ENCODE results near the gene RIPK1. TPM values are rescaled to one million over a fixed set of nuclear protein-coding genes. Genes with fewer than 3 reads are reported as not detected.

Gene RIPK1
- total and polyA plus RNA-seq, 9 of the 15 experiments (the other 6 are each of a cell fraction or from before 2014, with no cell fraction given), result 3.8 to 24.9 (median 17.7) TPM

DNA sequence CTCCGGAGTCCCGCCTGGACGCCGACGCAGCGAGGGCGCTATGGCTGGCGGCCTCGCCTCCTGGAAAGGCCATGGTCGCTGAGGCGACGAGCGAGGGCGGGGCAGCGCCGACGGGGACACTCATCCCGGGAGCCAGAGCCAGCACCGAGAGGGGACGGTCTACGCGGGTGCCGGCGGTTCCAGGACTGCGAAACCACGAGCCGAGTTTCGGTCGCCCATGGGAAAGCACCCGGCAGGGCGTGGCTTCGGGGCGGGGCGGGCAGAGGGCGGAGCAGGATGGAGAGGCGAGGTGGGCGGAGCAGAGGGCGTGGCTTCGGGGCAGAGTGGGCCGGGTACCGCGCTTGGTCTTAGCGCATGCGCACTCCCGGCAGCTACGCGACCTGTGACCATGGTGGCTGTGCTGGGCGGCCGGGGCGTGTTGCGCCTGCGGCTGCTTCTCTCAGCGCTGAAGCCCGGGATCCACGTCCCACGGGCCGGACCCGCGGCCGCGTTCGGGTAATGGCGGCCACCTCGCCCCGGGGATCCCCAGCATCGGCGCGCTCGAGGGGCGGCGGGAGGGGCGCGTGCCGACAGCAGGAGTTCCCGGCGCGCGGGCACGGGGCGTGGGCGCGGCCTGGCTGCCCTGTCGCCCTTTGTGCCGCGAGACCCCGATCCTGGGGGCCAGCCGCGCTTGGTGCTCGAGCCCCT is 50.2 kb downstream of the RIPK1 start, which contains the start of gene BPHL (continued):
- TF ChIP-seq, protein P1, sequence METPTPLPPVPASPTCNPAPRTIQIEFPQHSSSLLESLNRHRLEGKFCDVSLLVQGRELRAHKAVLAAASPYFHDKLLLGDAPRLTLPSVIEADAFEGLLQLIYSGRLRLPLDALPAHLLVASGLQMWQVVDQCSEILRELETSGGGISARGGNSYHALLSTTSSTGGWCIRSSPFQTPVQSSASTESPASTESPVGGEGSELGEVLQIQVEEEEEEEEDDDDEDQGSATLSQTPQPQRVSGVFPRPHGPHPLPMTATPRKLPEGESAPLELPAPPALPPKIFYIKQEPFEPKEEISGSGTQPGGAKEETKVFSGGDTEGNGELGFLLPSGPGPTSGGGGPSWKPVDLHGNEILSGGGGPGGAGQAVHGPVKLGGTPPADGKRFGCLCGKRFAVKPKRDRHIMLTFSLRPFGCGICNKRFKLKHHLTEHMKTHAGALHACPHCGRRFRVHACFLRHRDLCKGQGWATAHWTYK (CRISPR knock-in tag; IDR thresholded peaks at IDR 0.05), result no peak; the same call in 1 of the 2 replicates
- TF ChIP-seq ETV5 (CRISPR knock-in tag; IDR thresholded peaks at IDR 0.05; ENCODE audit: low read depth), result no peak; the same call in 1 of the 2 replicates
- TF ChIP-seq, protein P2, sequence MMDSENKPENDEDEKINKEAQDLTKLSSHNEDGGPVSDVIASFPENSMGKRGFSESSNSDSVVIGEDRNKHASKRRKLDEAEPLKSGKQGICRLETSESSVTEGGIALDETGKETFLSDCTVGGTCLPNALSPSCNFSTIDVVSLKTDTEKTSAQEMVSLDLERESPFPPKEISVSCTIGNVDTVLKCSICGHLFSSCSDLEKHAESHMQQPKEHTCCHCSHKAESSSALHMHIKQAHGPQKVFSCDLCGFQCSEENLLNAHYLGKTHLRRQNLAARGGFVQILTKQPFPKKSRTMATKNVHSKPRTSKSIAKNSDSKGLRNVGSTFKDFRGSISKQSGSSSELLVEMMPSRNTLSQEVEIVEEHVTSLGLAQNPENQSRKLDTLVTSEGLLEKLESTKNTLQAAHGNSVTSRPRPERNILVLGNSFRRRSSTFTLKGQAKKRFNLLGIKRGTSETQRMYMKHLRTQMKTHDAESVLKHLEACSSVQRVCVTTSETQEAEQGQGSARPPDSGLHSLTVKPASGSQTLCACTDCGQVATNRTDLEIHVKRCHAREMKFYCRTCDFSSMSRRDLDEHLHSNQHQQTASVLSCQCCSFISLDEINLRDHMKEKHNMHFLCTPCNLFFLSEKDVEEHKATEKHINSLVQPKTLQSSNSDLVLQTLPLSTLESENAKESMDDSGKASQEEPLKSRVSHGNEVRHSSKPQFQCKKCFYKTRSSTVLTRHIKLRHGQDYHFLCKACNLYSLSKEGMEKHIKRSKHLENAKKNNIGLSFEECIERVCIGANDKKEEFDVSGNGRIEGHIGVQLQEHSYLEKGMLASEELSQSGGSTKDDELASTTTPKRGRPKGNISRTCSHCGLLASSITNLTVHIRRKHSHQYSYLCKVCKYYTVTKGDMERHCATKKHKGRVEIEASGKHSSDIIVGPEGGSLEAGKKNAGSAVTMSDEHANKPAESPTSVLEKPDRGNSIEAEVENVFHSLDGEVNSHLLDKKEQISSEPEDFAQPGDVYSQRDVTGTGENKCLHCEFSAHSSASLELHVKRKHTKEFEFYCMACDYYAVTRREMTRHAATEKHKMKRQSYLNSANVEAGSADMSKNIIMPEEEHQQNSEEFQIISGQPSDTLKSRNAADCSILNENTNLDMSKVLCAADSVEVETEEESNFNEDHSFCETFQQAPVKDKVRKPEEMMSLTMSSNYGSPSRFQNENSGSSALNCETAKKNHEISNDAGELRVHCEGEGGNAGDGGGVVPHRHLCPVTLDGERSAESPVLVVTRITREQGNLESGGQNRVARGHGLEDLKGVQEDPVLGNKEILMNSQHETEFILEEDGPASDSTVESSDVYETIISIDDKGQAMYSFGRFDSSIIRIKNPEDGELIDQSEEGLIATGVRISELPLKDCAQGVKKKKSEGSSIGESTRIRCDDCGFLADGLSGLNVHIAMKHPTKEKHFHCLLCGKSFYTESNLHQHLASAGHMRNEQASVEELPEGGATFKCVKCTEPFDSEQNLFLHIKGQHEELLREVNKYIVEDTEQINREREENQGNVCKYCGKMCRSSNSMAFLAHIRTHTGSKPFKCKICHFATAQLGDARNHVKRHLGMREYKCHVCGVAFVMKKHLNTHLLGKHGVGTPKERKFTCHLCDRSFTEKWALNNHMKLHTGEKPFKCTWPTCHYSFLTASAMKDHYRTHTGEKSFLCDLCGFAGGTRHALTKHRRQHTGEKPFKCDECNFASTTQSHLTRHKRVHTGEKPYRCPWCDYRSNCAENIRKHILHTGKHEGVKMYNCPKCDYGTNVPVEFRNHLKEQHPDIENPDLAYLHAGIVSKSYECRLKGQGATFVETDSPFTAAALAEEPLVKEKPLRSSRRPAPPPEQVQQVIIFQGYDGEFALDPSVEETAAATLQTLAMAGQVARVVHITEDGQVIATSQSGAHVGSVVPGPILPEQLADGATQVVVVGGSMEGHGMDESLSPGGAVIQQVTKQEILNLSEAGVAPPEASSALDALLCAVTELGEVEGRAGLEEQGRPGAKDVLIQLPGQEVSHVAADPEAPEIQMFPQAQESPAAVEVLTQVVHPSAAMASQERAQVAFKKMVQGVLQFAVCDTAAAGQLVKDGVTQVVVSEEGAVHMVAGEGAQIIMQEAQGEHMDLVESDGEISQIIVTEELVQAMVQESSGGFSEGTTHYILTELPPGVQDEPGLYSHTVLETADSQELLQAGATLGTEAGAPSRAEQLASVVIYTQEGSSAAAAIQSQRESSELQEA (IDR thresholded peaks at IDR 0.05; ENCODE audit: low read depth), result no peak
- peak; percentile 75; the same call in 1 of the 2 replicates for TF ChIP-seq HDAC2 (IDR thresholded peaks at IDR 0.05)
- TF ChIP-seq PRPF4 (IDR thresholded peaks at IDR 0.05; ENCODE audit: insufficient read depth, low read depth, low read length, poor library complexity, severe bottlenecking), result peak; percentile 66
- TF ChIP-seq ZNF444 (CRISPR knock-in tag; IDR thresholded peaks at IDR 0.05), result no peak
- TF ChIP-seq, protein P3, sequence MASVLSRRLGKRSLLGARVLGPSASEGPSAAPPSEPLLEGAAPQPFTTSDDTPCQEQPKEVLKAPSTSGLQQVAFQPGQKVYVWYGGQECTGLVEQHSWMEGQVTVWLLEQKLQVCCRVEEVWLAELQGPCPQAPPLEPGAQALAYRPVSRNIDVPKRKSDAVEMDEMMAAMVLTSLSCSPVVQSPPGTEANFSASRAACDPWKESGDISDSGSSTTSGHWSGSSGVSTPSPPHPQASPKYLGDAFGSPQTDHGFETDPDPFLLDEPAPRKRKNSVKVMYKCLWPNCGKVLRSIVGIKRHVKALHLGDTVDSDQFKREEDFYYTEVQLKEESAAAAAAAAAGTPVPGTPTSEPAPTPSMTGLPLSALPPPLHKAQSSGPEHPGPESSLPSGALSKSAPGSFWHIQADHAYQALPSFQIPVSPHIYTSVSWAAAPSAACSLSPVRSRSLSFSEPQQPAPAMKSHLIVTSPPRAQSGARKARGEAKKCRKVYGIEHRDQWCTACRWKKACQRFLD (CRISPR knock-in tag; IDR thresholded peaks at IDR 0.05), result no peak
- TF ChIP-seq, protein P4, sequence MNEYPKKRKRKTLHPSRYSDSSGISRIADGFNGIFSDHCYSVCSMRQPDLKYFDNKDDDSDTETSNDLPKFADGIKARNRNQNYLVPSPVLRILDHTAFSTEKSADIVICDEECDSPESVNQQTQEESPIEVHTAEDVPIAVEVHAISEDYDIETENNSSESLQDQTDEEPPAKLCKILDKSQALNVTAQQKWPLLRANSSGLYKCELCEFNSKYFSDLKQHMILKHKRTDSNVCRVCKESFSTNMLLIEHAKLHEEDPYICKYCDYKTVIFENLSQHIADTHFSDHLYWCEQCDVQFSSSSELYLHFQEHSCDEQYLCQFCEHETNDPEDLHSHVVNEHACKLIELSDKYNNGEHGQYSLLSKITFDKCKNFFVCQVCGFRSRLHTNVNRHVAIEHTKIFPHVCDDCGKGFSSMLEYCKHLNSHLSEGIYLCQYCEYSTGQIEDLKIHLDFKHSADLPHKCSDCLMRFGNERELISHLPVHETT (CRISPR knock-in tag; conservative IDR thresholded peaks at IDR 0.05 in 1 of 2, IDR thresholded peaks at IDR 0.05 in 1 of 2), result peak in 1 of 2 experiments; percentile 90; a peak in 2 of 4 replicates
- no peak for TF ChIP-seq CREBBP (IDR thresholded peaks at IDR 0.05; ENCODE audit: low read depth, low read length)
- TF ChIP-seq, protein P5, sequence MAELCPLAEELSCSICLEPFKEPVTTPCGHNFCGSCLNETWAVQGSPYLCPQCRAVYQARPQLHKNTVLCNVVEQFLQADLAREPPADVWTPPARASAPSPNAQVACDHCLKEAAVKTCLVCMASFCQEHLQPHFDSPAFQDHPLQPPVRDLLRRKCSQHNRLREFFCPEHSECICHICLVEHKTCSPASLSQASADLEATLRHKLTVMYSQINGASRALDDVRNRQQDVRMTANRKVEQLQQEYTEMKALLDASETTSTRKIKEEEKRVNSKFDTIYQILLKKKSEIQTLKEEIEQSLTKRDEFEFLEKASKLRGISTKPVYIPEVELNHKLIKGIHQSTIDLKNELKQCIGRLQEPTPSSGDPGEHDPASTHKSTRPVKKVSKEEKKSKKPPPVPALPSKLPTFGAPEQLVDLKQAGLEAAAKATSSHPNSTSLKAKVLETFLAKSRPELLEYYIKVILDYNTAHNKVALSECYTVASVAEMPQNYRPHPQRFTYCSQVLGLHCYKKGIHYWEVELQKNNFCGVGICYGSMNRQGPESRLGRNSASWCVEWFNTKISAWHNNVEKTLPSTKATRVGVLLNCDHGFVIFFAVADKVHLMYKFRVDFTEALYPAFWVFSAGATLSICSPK (IDR thresholded peaks at IDR 0.05; ENCODE audit: borderline replicate concordance), result no peak
